HG03135 (cell line): ENCODE results near the gene TLCD3B.

Source experiments
- ATAC-seq: cut with Tn5 transposase; IDR thresholded peaks from one replicate; pipeline ENCODE4 v1.9.1; 2021; ENCODE audit warnings: mild to moderate bottlenecking, moderate library complexity; ENCODE audit not compliant: unreplicated experiment

The TLCD3B gene

DNA sequence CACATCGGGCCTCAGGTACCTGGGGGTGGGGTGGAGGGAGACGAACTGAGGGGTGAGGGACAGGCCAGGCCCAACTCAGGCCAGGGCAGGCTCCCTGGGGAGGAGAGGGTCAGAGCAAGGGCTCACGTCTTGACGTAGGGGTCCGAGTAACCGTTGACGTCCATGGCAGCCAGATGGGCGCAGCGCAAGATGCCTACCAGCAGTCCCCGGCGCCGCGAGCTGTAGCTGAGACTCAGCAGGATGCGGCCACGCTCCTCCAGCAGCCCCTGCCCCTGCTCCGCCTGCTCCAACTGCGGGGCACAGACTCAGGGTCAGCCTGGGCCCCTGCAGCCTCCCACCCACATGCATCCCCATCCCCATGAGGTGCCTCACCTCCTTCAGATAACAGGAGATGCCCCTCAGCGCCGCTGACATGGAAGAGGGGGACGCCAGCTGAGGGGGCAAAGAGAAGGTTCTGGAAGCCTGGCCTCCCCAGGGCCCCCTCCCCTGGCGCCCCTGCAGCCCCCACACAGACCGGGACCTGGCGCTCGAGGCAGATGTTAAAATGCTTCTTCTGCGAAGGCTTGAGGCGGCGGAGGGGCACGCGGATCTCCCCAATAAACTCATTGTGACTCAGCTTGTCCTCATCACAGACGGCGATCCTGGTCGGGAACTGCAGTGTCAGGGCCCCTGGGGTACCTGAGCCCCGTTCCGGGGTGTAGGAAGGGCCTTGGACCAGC lies 24.3 kb downstream of the TLCD3B start:
- ATAC-seq, result no peak

DNA sequence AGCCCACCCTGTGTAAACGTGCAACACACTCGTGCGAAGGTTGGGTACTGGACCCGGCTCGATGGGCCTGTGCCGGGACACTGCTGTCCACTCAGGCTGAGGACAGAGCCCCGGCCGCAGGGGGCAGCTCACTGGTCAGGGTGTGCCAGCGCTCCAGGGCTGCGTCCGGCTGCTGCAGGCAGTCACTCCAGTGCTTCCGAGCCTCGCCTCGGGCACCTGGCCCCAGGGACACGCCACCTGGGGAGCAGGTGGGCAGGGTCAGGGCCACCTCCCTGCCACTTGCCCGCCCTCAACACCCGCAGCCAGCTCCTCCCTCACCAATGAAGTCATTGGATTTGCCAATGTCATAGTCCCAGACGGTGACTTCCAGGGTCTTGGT lies 25.0 kb downstream of the TLCD3B start:
- no peak for ATAC-seq

DNA sequence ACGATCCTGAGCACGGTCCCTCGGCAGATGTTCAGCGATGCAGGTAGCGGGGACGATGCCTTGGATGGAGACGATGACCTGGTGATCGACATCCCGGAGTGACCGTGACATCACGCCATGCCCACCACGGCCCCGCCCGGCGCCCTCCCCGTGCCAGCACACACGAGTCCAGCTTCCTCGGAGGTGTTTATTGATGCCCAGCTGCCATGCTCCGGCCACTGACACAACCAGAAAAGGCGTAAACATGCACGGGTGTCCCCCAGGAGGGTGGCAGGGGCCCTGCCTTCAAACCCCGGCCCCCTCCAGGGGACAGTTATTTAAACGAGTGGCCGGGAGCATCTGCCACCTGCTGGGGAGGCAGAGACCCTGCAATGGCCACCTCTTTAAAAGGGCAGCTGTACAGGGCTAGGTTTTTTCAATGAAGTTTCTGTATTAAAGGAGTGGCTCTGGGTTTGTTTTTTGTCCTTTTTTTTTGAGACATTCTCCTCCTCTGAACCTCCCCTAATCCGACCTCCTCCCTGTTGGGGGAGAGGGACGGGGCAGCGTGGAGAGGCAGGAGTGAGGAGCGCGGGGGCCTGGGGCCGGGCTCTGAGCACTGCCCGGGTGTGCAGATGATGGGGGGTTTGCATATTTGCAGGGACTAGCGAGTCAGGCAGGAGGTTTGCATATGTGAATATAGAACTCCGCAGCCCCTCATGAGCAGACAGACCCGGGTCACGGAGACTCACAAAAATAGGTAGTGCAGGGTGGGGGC lies 25.6 kb downstream of the TLCD3B start:
- no peak for ATAC-seq

- no peak for ATAC-seq
Measured at GRCh38 chr16:30004811-30005242, 26.2 kb downstream of the TLCD3B start.

DNA sequence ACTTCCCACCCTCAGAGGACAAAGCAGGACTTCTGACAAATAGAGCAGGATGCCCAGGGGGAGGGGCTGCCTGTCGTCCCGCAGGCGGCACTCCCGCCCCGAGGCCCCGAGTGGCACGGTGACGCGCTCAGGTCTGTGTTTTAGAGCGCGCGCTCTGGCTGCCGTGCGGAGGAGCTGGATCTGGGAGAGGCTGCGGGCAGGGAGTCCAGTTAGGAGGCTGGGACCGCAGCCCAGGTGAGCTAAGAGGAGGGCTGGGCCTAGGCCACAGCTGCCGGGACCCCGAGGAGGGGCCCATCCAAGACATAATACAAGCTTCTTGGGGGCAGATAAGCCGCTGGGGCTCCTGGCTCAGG lies 26.7 kb downstream of the TLCD3B start:
- ATAC-seq, result no peak

DNA sequence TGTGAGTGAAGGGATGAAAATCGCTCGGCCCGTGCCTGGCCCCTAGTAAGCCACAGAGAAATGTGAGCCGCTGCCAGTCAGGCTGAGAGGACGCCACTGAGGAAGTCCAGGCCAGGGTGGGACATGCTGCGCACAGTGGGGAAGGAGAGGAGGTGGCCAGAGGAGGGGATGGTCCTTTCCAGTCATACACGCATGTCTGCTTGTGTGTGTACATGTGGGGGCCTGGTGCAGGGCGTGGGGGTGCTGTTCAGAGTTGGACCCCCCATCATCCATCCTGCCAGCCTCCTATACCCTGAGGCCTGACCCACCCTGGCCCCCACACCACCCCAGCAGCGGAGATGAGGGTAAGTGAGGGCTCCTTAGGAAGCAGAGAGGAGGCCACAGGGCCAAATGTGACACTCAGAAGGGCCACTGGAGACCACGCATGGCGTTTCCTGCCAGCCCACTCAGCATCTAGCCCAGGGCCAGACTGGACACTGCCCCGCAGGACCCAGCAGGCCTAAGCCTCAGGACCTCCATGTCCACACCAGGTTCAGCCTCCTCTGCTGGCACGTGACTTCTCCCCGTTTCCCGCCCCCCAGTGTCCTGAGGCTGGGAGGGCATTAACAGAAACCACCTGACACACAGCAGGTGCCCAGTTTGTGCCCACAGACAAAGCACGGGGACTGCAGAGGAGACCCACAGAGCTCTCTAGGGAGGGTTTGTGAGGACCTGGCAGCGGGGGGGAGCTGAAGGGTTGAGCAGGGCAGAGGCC lies 27.2 kb downstream of the TLCD3B start:
- ATAC-seq, result no peak

- no peak for ATAC-seq
Measured at GRCh38 chr16:30002614-30003346, 28.3 kb downstream of the TLCD3B start.

- ATAC-seq, result no peak
Measured at GRCh38 chr16:30000735-30001631, 30.1 kb downstream of the TLCD3B start.

GRCh38 chr16:29999605-30000004 lies 31.5 kb downstream of the TLCD3B start:
- no peak for ATAC-seq

- no peak for ATAC-seq
Measured at GRCh38 chr16:29996766-29997250, 34.3 kb downstream of the TLCD3B start.

DNA sequence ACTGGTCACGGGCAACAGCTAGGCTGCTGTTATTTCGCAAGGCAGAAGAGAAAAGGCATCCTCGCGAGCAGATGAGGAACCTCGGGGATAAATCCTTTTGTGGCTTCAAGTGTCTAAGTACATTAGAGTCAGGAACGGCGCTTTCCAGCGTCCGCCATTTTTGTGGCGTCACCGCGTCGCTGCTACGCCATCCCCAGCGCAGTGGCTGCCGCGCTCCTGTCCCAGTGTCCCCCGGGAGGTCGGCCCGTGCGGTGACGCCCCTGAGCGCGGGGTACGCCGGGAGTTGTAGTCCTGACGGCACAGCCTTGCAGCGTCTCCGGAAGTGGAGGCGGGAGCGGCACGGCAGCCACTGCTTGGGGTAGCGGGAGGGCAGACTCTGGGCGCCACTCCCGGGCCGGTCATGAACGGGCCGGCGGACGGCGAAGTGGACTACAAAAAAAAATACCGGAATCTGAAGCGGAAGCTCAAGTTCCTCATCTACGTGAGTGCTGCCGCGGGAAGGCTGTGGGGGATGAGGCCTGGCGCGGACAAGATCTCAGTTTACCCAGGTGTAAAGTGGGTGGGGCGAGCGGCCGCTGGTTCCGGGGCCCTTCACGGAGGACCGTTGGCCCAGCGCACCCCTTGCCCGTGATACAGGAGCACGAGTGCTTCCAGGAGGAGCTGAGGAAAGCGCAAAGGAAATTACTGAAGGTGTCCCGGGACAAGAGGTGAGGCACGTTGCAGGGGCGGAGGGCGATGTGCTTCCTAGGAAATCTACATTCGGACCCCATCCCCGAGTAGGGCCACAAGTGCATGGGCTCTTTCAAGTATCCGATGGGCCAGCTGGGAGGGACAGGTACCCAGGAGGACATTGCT lies 34.9 kb downstream of the TLCD3B start, which contains the start of gene INO80E:
TSS of gene INO80E (plus strand) at position 331 of the 855 bp plus-strand sequence. CDS start at position 401, 70 bp downstream.
- peak; percentile 83 for ATAC-seq

- ATAC-seq, result peak; percentile 56
Measured at GRCh38 chr16:29995324-29995910, 35.7 kb downstream of the TLCD3B start, which contains the start of gene HIRIP3. TSS of gene HIRIP3 (minus strand) at chr16:29995617. CDS start at chr16:29995605, 12 bp downstream.

DNA sequence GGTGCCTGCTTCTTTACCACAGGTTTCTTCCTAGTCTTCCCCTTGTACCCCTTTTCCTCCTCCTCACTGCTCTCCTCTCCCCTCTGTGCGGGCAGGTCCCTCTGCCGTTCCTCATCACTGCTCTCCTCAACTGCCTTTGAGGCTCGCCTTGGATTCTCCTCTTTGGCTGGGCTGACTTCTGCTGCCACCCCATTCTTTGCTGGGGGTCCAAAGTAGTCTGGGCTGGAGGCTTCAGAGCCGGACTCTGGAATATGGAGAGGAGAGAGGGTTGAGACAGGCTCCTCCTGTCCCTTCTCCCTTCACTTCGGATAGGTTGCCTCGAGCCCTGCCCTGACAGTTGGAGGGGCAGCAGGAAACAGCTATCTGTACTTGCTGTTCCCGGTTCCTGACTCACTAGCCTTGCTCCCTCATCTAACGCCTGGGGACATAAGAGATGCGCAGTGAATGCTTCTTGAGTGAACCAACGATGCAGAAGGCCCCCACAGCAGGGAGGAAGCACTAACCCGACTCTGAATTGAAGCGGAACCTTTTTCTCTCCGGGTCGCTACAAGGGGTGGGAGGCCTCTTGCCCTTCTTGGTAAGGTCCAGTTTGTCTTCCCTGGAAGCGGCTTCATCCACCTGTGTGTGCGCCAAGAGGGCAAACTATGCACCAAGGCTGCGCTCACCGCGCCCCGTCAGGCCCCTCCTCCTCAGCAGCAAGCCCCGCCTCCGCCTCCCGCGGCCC lies 36.3 kb downstream of the TLCD3B start:
- ATAC-seq, result peak; percentile 44

DNA sequence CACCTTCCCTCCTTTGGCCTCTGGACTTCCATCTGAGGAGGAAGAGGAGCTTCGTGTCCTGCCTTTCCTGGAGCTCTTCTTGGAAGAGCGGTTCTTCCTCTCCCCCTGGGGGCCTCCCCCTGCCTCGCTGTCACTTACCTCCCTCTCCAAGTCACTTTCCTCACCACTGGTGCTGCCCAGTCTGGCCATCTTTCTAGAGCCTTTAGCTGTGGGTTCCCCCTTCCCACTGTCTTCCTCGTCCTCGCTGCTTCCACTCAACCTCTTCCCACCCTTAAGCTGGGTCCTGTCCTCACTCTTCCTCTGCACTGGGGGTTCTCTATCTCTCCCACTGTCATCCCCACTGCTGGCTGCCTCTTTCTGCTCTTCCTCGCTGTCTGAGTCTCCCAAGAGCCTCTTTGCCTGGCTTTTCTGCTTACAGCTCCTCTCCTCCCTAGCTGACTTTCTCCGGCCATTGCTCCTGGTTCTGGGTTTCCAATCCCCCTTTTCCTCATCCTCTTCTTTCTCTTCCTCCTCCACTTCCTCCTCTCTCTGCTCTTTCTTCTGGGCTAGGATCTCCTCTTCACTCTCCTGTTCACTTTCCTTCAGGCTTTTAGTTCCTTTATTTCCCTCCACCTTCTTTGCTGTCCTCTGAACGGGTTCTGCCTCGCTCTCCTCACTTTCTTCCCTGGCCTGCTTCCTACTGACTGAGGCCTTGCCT lies 37.0 kb downstream of the TLCD3B start:
- ATAC-seq, result no peak

- ATAC-seq, result no peak
Measured at GRCh38 chr16:29993191-29993902, 37.7 kb downstream of the TLCD3B start.

GRCh38 chr16:29992344-29992967 lies 38.6 kb downstream of the TLCD3B start:
- no peak for ATAC-seq
